ENCODE results near the gene CHIA.
A peak's percentile ranks its signal among the peaks of the same experiment; 100 is the strongest.
"Not testable (repeated sequence)": the region's sequence is repeated elsewhere in the genome, so short reads cannot be mapped to it uniquely, and the experiment has no call there.

Gene CHIA

GRCh38 chr1:111320066-111320879, 29.6 kb downstream of the CHIA start:
- no peaks in the 10 kb centered on the region for H4K20me1 ChIP-seq (ENCODE audit: insufficient read depth)
- no peak overlapping the region for H3K27ac ChIP-seq
- no peaks in the 10 kb centered on the region for H3K4me1 ChIP-seq (ENCODE audit: low read depth, poor library complexity, severe bottlenecking)
- no peak for TF ChIP-seq CTCF (conservative IDR thresholded peaks at IDR 0.05; ENCODE audit: low read depth, low read length)
- no peak overlapping the region for H3K9ac ChIP-seq
- H3K4me3 ChIP-seq (IDR thresholded peaks at IDR 0.05; ENCODE audit: insufficient read depth, low read depth, low read length), result no peak overlapping the region
- H3K27me3 ChIP-seq (ENCODE audit: insufficient read depth, low read depth), result no peaks in the 10 kb centered on the region
- no peak overlapping the region for H3K4me2 ChIP-seq
- no peaks in the 10 kb centered on the region for H3K79me2 ChIP-seq (ENCODE audit: insufficient read depth, low read depth)
- no peaks in the 10 kb centered on the region for H3K36me3 ChIP-seq (ENCODE audit: insufficient read depth)
- H2AFZ ChIP-seq (ENCODE audit: low read depth), result no peak overlapping the region

- Histone ChIP-seq H3K27me3 (ENCODE audit: insufficient read depth, low read depth) (no peaks in the 10 kb centered on the region), H3K4me3 (IDR thresholded peaks at IDR 0.05; ENCODE audit: insufficient read depth, low read depth, low read length) (no peak overlapping the region), H3K27ac (no peak overlapping the region), H3K9ac (no peak overlapping the region), H3K4me1 (ENCODE audit: low read depth, poor library complexity, severe bottlenecking) (no peaks in the 10 kb centered on the region), H3K36me3 (ENCODE audit: insufficient read depth) (no peaks in the 10 kb centered on the region), H3K79me2 (ENCODE audit: insufficient read depth, low read depth) (no peaks in the 10 kb centered on the region), H4K20me1 (ENCODE audit: insufficient read depth) (no peaks in the 10 kb centered on the region), H3K4me2 (no peak overlapping the region), H2AFZ (ENCODE audit: low read depth) (no peak overlapping the region)
- TF ChIP-seq CTCF (conservative IDR thresholded peaks at IDR 0.05; ENCODE audit: low read depth, low read length), result no peak
Observed at GRCh38 chr1:111323231-111323630, 32.6 kb downstream of the CHIA start.

GRCh38 chr1:111332190-111332589, 41.5 kb downstream of the CHIA start:
- no peaks in the 10 kb centered on the region for H3K36me3 ChIP-seq (ENCODE audit: insufficient read depth)
- no peak overlapping the region for H3K27ac ChIP-seq
- no peak overlapping the region for H3K4me2 ChIP-seq
- no peaks in the 10 kb centered on the region for H3K4me1 ChIP-seq (ENCODE audit: low read depth, poor library complexity, severe bottlenecking)
- H3K9ac ChIP-seq, result no peak overlapping the region
- no peak overlapping the region for H2AFZ ChIP-seq (ENCODE audit: low read depth)
- no peaks in the 10 kb centered on the region for H3K27me3 ChIP-seq (ENCODE audit: insufficient read depth, low read depth)
- H3K79me2 ChIP-seq (ENCODE audit: insufficient read depth, low read depth), result no peaks in the 10 kb centered on the region
- no peak for TF ChIP-seq CTCF (conservative IDR thresholded peaks at IDR 0.05; ENCODE audit: low read depth, low read length)
- no peak overlapping the region for H3K4me3 ChIP-seq (IDR thresholded peaks at IDR 0.05; ENCODE audit: insufficient read depth, low read depth, low read length)
- H4K20me1 ChIP-seq (ENCODE audit: insufficient read depth), result no peaks in the 10 kb centered on the region

GRCh38 chr1:111334169-111334568, 43.5 kb downstream of the CHIA start:
- Histone ChIP-seq H3K9ac (no peak overlapping the region), H2AFZ (ENCODE audit: low read depth) (no peak overlapping the region), H3K4me2 (no peak overlapping the region), H3K27ac (no peak overlapping the region), H3K79me2 (ENCODE audit: insufficient read depth, low read depth) (no peaks in the 10 kb centered on the region), H4K20me1 (ENCODE audit: insufficient read depth) (no peaks in the 10 kb centered on the region), H3K4me1 (ENCODE audit: low read depth, poor library complexity, severe bottlenecking) (no peaks in the 10 kb centered on the region), H3K36me3 (ENCODE audit: insufficient read depth) (no peaks in the 10 kb centered on the region), H3K4me3 (IDR thresholded peaks at IDR 0.05; ENCODE audit: insufficient read depth, low read depth, low read length) (no peak overlapping the region), H3K27me3 (ENCODE audit: insufficient read depth, low read depth) (no peaks in the 10 kb centered on the region)
- TF ChIP-seq CTCF (conservative IDR thresholded peaks at IDR 0.05; ENCODE audit: low read depth, low read length), result 0 out of 2 replicates have a peak, but pooled peaks have one; percentile 22

GRCh38 chr1:111335214-111335877, 44.7 kb downstream of the CHIA start:
- H3K79me2 ChIP-seq (ENCODE audit: insufficient read depth, low read depth); H3K27me3 ChIP-seq (ENCODE audit: insufficient read depth, low read depth); H3K9ac ChIP-seq; H3K4me2 ChIP-seq; H3K4me3 ChIP-seq (IDR thresholded peaks at IDR 0.05; ENCODE audit: insufficient read depth, low read depth, low read length); H3K36me3 ChIP-seq (ENCODE audit: insufficient read depth); H4K20me1 ChIP-seq (ENCODE audit: insufficient read depth); H3K4me1 ChIP-seq (ENCODE audit: low read depth, poor library complexity, severe bottlenecking); H3K27ac ChIP-seq; H2AFZ ChIP-seq (ENCODE audit: low read depth): not testable (repeated sequence)

- H2AFZ ChIP-seq (ENCODE audit: low read depth); H3K4me1 ChIP-seq (ENCODE audit: low read depth, poor library complexity, severe bottlenecking); H3K36me3 ChIP-seq (ENCODE audit: insufficient read depth); H3K27me3 ChIP-seq (ENCODE audit: insufficient read depth, low read depth); H4K20me1 ChIP-seq (ENCODE audit: insufficient read depth); H3K9ac ChIP-seq; H3K4me3 ChIP-seq (IDR thresholded peaks at IDR 0.05; ENCODE audit: insufficient read depth, low read depth, low read length); H3K27ac ChIP-seq; H3K4me2 ChIP-seq; H3K79me2 ChIP-seq (ENCODE audit: insufficient read depth, low read depth): not testable (repeated sequence)
Observed at GRCh38 chr1:111338849-111339248, 48.2 kb downstream of the CHIA start.
